Gastroesophageal sphincter (tissue), 3 donors: ENCODE results near the gene UBAP2.

Experiments
- EP300 ChIP-seq: sonication (generic); formaldehyde crosslinking; IDR thresholded peaks from one replicate; pipeline ENCODE4 v1.6.1; 2017; ENCODE audit warnings: antibody characterized with exemption, mild to moderate bottlenecking
- POLR2A ChIP-seq, 2 donors: fragments of 450-650 bp; IDR thresholded peaks; one replicate each; pipeline ENCODE4 v1.6.1; 2017; ENCODE audit warnings: antibody characterized with exemption in 2 of 2, mild to moderate bottlenecking in 2 of 2, moderate library complexity in 1 of 2
- POLR2AphosphoS5 ChIP-seq: sonication (generic); formaldehyde crosslinking; IDR thresholded peaks from one replicate; pipeline ENCODE4 v1.6.1; 2017; ENCODE audit warnings: antibody characterized with exemption
- TF ChIP-seq, protein P1 (sequence below), 4 experiments: fragments of 200-600 bp in 2 of 4; fragments of 450-650 bp in 2 of 4; sonication (generic) in 1 of 4; IDR thresholded peaks; one replicate each; pipeline ENCODE4 v1.5.1; 2017 to 2019; ENCODE audit warnings: antibody characterized with exemption in 4 of 4, mild to moderate bottlenecking in 2 of 4, moderate library complexity in 2 of 4

DNA sequence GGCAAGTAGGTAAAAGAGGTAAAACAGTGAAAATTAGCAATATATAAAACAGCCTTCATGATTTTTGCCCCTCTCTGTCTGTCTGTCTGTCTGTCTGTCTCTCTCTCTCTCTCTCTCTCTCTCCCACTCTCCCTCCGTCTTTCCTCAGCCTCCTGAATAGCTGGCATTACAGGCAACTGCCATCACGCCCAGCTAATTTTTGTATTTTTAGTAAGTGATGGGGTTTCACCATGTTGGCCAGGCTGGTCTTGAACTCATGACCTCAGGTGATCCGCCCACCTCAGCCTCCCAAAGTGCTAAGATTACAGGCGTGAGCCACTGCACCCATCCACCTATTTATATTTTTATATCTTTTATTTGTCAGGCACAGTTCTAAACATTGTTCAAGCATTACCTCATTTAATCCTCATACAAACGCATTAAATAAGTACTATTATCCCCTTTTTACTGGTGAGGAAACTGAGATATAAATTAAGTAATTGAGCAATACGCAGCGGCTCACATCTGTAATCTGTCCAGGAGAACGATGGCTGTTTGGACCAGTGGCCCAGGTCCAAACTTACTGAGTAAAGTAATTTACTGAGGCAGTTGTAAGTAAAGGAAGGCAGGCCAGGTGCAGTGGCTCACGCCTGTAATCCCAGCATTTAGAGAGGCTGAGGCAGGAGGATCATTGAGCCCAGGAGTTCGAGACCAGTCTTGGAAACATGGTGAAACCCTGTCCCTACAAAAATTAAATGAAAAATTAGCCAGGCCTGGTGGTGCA, 170.8 kb downstream of the UBAP2 start:
- no peak for TF ChIP-seq POLR2A (IDR thresholded peaks at IDR 0.05)
- TF ChIP-seq, protein P1, sequence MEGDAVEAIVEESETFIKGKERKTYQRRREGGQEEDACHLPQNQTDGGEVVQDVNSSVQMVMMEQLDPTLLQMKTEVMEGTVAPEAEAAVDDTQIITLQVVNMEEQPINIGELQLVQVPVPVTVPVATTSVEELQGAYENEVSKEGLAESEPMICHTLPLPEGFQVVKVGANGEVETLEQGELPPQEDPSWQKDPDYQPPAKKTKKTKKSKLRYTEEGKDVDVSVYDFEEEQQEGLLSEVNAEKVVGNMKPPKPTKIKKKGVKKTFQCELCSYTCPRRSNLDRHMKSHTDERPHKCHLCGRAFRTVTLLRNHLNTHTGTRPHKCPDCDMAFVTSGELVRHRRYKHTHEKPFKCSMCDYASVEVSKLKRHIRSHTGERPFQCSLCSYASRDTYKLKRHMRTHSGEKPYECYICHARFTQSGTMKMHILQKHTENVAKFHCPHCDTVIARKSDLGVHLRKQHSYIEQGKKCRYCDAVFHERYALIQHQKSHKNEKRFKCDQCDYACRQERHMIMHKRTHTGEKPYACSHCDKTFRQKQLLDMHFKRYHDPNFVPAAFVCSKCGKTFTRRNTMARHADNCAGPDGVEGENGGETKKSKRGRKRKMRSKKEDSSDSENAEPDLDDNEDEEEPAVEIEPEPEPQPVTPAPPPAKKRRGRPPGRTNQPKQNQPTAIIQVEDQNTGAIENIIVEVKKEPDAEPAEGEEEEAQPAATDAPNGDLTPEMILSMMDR (IDR thresholded peaks at IDR 0.05), result no peak
- TF ChIP-seq POLR2AphosphoS5, result no peak
- no peak for TF ChIP-seq EP300
